ENCODE data around the gene TRIM49B. TPM values are rescaled to one million over a fixed set of nuclear protein-coding genes. Genes with fewer than 3 reads are reported as not detected.
"Not testable (repeated sequence)": the region's sequence is repeated elsewhere in the genome, so short reads cannot be mapped to it uniquely, and the experiment has no call there.

The TRIM49B gene
- total RNA-seq, result not detected

DNA sequence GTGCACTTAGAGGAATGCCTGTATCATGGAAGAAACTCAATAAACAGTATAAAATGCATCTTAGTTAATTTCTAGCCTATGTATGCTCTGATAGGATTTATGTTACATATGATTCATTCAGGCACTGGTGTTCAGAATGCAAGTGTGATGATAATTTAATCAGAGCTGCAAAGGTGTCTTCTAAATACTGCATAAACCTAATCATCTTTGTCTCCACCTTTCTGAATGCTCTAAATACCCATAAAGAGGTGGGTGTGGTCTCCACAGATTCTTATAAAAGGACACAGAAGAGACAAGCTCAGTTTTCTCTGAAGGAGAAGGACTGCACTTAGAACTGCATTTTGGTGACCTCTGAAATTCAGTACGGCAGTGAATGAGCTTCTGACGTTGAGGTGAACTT is at the start of gene TRIM49B:
Gene TRIM49B, plus strand, starts transcription at position 301 of the 400 bp plus-strand sequence. CDS start 2,777 bp downstream, outside the sequence.
- not testable (repeated sequence) for ATAC-seq

DNA sequence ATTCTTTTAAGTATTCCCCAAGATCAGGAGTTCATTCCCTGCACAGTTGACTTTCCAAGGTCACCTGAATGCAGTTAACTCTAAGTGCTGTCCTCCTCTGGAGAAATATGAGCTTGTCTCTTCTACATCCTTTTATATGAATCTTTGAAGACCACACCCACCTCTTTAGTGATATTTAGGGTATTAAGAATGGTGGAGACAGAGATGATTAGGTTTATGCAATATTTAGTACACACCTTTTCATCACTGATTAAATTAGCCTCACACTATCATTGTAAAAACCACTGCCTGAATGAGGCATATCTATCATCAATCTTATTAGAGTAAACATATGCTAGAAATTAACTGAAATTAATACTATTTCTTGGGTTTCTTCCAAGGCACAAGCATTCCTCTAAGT is 44.8 kb upstream of the TRIM49B start, which contains the start of gene TRIM51G:
Gene TRIM51G, minus strand, starts transcription at position 101 of the 400 bp plus-strand sequence. CDS start 2,190 bp downstream, outside the sequence.
- not testable (repeated sequence) for ATAC-seq

- ATAC-seq, result not testable (repeated sequence)
Observed at GRCh38 chr11:49048229-49048628, 19.6 kb downstream of the TRIM49B start.

GRCh38 chr11:49049821-49050220 is 21.2 kb downstream of the TRIM49B start:
- not testable (repeated sequence) for ATAC-seq

- not testable (repeated sequence) for ATAC-seq
Observed at GRCh38 chr11:49059012-49059411, 30.4 kb downstream of the TRIM49B start, which contains the start of gene TRIM64C. TRIM64C (minus strand) TSS chr11:49059112; CDS start chr11:49059112, 0 bp downstream.

DNA sequence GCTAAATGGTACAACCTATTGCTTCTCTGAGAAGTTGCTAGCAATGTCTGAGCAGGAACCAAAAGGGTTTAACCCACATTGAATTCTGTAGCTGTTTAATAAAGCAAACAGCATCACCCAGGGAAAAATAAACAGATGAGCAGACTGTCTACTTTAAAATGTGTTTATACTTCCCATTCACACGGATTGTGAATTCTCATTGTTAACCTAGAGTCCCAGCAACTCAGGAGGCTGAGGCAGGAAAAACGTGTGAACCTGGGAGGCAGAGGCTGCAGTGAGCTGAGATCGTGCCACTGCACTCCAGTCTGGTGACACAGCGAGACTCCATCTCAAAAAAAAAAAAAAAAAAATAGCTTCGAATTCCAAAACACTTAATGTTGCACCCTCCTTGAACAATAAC is 41.3 kb downstream of the TRIM49B start:
- ATAC-seq, result not testable (repeated sequence)

Other genes starting within 250 kb of the TRIM49B start
- not detected for gene TRIM51G, start 44.9 kb upstream of the TRIM49B start, total RNA-seq
- not detected for gene TRIM64C, start 30.3 kb downstream of the TRIM49B start, total RNA-seq
- 3.2 TPM for gene FOLH1, start 179.8 kb downstream of the TRIM49B start, total RNA-seq

Data from esophagus mucosa (tissue), 1 donor.